ENCODE data around the gene AGRN. TPM values are rescaled to one million over a fixed set of nuclear protein-coding genes. Genes with fewer than 3 reads are reported as not detected.

Gene AGRN
- total and polyA plus RNA-seq, 4 donors = 1.8 to 22.4 (median 16.9) TPM

GRCh38 chr1:1092149-1092855, 72.4 kb downstream of the AGRN start (continued):
- TF ChIP-seq, protein P1, sequence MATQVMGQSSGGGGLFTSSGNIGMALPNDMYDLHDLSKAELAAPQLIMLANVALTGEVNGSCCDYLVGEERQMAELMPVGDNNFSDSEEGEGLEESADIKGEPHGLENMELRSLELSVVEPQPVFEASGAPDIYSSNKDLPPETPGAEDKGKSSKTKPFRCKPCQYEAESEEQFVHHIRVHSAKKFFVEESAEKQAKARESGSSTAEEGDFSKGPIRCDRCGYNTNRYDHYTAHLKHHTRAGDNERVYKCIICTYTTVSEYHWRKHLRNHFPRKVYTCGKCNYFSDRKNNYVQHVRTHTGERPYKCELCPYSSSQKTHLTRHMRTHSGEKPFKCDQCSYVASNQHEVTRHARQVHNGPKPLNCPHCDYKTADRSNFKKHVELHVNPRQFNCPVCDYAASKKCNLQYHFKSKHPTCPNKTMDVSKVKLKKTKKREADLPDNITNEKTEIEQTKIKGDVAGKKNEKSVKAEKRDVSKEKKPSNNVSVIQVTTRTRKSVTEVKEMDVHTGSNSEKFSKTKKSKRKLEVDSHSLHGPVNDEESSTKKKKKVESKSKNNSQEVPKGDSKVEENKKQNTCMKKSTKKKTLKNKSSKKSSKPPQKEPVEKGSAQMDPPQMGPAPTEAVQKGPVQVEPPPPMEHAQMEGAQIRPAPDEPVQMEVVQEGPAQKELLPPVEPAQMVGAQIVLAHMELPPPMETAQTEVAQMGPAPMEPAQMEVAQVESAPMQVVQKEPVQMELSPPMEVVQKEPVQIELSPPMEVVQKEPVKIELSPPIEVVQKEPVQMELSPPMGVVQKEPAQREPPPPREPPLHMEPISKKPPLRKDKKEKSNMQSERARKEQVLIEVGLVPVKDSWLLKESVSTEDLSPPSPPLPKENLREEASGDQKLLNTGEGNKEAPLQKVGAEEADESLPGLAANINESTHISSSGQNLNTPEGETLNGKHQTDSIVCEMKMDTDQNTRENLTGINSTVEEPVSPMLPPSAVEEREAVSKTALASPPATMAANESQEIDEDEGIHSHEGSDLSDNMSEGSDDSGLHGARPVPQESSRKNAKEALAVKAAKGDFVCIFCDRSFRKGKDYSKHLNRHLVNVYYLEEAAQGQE (IDR thresholded peaks at IDR 0.05) = no peak

- Histone ChIP-seq H3K27me3 (ENCODE audit: control insufficient read depth in 4 of 4, insufficient read depth in 4 of 4, low read length in 3 of 4) (no peaks in the 10 kb centered on the region), H3K4me3 (ENCODE audit: low read depth in 1 of 3, low read length in 3 of 3) (no peak overlapping the region), H3K9ac (ENCODE audit: low read depth in 1 of 2, low read length in 2 of 2) (no peak overlapping the region), H3K27ac (ENCODE audit: low read depth in 1 of 2, low read length in 2 of 2) (no peak overlapping the region), H3K4me1 (ENCODE audit: control insufficient read depth in 4 of 4, insufficient read depth in 4 of 4, low read length in 3 of 4) (no peaks in the 10 kb centered on the region), H3K9me3 (ENCODE audit: control insufficient read depth in 4 of 4, low read length in 3 of 4) (no peaks in the 10 kb centered on the region), H3K36me3 (ENCODE audit: control insufficient read depth in 4 of 4, insufficient read depth in 3 of 4, low read depth in 1 of 4, low read length in 3 of 4) (no peaks in the 10 kb centered on the region)
- DNase-seq (ENCODE audit: low spot score) = no peak
- WGBS = 92% methylated on average over 14 of the region's 14 CpGs
- TF ChIP-seq HNF4A (conservative IDR thresholded peaks at IDR 0.05) (no peak), EGR1 (IDR thresholded peaks at IDR 0.05; ENCODE audit: low read depth in 2 of 2) (no peak), FOXA2 (IDR thresholded peaks at IDR 0.05) (no peak), HNF4G (IDR thresholded peaks at IDR 0.05) (no peak), SP1 (IDR thresholded peaks at IDR 0.05) (no peak), JUND (IDR thresholded peaks at IDR 0.05) (no peak), NR2F2 (IDR thresholded peaks at IDR 0.05) (no peak), TAF1 (conservative IDR thresholded peaks at IDR 0.05) (no peak), RAD21 (IDR thresholded peaks at IDR 0.05) (no peak)
- TF ChIP-seq, protein P2, sequence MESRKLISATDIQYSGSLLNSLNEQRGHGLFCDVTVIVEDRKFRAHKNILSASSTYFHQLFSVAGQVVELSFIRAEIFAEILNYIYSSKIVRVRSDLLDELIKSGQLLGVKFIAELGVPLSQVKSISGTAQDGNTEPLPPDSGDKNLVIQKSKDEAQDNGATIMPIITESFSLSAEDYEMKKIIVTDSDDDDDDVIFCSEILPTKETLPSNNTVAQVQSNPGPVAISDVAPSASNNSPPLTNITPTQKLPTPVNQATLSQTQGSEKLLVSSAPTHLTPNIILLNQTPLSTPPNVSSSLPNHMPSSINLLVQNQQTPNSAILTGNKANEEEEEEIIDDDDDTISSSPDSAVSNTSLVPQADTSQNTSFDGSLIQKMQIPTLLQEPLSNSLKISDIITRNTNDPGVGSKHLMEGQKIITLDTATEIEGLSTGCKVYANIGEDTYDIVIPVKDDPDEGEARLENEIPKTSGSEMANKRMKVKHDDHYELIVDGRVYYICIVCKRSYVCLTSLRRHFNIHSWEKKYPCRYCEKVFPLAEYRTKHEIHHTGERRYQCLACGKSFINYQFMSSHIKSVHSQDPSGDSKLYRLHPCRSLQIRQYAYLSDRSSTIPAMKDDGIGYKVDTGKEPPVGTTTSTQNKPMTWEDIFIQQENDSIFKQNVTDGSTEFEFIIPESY (IDR thresholded peaks at IDR 0.05) = no peak
Measured at GRCh38 chr1:1092894-1093609, 73.1 kb downstream of the AGRN start.

- Histone ChIP-seq H3K36me3 (ENCODE audit: control insufficient read depth in 4 of 4, insufficient read depth in 3 of 4, low read depth in 1 of 4, low read length in 3 of 4) (no peaks in the 10 kb centered on the region), H3K27me3 (ENCODE audit: control insufficient read depth in 4 of 4, insufficient read depth in 4 of 4, low read length in 3 of 4) (no peaks in the 10 kb centered on the region), H3K9me3 (ENCODE audit: control insufficient read depth in 4 of 4, low read length in 3 of 4) (no peaks in the 10 kb centered on the region), H3K27ac (ENCODE audit: low read depth in 1 of 2, low read length in 2 of 2) (no peak overlapping the region), H3K9ac (ENCODE audit: low read depth in 1 of 2, low read length in 2 of 2) (no peak overlapping the region), H3K4me1 (ENCODE audit: control insufficient read depth in 4 of 4, insufficient read depth in 4 of 4, low read length in 3 of 4) (no peaks in the 10 kb centered on the region), H3K4me3 (ENCODE audit: low read depth in 1 of 3, low read length in 3 of 3) (no peak overlapping the region)
- no peak for DNase-seq (ENCODE audit: low spot score)
- WGBS = 96% methylated on average over 10 of the region's 10 CpGs
- no peak for TF ChIP-seq HNF4G (IDR thresholded peaks at IDR 0.05)
- TF ChIP-seq, protein P2 (IDR thresholded peaks at IDR 0.05) = no peak
Measured at GRCh38 chr1:1093610-1093943, 73.7 kb downstream of the AGRN start.
